NT2/D1 (cell line): ENCODE data around the gene TMEM25.

Experiments used
- SUZ12 ChIP-seq: IDR thresholded peaks from 2 replicates; pipeline ENCODE4 v1.6.1; 2011; ENCODE audit not compliant: insufficient read length, insufficient read depth; ENCODE audit errors: extremely low read depth
- YY1 ChIP-seq: IDR thresholded peaks from 2 replicates; pipeline ENCODE4 v1.6.1; 2011; ENCODE audit not compliant: insufficient read length, insufficient read depth
- ZNF274 ChIP-seq: IDR thresholded peaks from 2 replicates; pipeline ENCODE4 v1.6.1; 2011; ENCODE audit warnings: mild to moderate bottlenecking, low read depth, low read length

DNA sequence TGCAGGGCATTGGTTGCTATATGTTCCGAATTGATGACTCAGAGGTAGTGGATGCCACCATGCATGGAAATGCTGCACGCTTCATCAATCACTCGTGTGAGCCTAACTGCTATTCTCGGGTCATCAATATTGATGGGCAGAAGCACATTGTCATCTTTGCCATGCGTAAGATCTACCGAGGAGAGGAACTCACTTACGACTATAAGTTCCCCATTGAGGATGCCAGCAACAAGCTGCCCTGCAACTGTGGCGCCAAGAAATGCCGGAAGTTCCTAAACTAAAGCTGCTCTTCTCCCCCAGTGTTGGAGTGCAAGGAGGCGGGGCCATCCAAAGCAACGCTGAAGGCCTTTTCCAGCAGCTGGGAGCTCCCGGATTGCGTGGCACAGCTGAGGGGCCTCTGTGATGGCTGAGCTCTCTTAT is 9.1 kb upstream of the TMEM25 start:
- no peak for TF ChIP-seq YY1
- TF ChIP-seq ZNF274 = no peak
- TF ChIP-seq SUZ12 = no peak
